ENCODE measurements around the gene TRAPPC5.
A peak's percentile ranks its signal among the peaks of the same experiment; 100 is the strongest.

The TRAPPC5 gene

DNA sequence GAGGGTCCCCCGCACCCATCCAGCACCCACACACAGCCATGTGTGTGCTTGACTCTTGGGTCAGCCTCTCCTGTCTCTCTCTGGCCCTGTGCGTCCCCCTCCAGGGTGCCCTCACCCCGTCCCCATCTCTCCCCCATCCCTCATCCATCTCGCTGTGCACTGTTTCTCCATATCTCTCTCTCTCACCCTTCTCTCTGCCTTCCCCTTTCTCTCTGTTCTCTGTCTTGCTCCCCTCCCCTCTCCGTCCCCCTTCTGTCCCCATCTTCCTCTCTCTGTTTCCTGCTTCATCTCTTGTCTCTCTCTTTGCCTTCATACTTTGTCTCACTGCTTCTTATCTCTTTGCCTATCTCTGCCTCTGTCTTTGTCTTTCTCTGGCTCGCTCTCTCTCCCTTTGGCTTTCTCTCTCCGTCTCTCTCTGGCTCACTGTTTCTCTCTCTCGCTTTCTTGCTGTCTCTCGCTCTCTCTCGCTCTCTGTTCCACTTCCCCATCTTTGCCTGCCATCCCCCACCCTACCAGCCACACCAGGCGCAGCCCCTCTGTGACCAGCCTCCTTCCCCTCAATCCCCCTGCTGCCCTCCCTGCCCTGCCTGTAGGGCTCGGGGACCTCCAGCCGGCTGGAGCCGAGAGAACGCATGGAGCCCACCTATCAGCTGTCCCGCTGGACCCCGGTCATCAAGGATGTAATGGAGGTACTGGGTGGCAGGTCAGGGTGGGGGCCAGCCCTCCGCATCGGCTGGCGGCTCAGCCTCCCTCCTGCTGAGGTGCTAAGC, 34.8 kb upstream of the TRAPPC5 start:
- DNase-seq (ENCODE audit: low spot score): no peak
- no peak for FAIRE-seq

DNA sequence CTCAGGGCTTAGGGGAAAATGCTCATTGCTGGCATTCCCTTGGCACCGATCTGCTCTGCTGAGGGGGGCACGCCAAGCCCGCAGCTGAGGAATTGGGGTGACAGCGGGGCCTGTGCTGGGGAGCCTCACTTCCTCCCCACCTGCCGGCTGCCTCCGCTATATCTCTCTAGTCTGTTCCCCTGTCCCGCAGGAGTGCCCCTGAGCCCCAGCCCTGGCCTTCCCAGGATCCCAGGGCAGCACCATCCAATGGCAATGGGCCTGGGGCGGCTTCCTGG, 34.3 kb upstream of the TRAPPC5 start:
- FAIRE-seq (no peak), DNase-seq (ENCODE audit: low spot score) (no peak)

DNA sequence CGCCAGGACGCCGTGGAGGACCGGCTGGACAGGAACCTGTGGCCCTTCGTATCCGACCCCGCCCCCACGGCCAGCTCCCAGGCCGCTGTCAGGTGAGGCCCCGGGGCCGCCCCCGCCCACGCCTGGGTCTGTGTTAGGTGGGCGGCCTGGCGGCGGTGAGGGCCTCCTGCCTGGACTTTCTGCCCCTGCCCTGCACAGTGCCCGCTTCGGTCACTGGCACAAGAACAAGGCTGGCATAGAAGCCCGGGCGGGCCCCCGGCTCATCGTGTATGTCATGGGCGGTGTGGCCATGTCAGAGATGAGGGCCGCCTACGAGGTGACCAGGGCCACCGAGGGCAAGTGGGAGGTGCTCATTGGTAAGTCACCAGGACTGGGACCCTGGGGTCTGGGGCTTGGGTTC, 33.5 kb upstream of the TRAPPC5 start:
- DNase-seq (ENCODE audit: low spot score) (no peak), FAIRE-seq (no peak)

DNA sequence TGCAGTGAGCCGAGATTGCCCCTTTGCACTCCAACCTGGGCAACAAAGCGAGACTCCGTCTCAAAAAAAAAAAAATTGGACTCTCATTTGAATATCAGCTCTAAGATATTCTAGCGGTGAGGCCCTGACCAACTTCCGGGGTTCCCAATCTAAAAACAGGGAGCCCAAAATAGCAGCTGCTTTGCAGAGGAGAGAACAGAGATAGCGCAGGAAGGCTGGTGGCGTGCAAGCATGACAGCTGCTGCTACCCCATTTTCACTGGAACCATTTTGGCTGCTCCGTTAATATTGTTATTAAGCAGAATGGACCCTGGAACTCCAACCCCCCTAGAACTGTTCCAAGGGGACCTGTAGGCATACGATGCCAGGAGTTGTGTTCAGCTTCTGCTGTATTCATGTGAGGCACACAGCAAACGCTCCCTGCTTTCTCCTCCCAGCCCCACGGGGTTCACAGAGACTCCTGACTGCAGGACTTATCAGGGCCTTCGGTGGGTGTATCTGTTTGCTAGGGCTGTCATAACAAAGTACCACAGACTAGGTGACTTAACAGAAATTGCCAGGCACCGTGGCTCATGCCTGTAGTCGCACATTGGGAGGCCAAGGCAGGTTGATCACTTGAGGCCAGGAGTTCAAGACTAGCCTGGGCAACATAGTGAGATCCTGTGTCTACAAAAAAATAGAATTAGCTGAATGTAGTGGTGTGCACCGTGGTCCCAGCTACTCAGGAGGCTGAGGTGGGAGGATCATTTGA, 32.2 kb upstream of the TRAPPC5 start:
- FAIRE-seq (no peak), DNase-seq (ENCODE audit: low spot score) (no peak)

DNA sequence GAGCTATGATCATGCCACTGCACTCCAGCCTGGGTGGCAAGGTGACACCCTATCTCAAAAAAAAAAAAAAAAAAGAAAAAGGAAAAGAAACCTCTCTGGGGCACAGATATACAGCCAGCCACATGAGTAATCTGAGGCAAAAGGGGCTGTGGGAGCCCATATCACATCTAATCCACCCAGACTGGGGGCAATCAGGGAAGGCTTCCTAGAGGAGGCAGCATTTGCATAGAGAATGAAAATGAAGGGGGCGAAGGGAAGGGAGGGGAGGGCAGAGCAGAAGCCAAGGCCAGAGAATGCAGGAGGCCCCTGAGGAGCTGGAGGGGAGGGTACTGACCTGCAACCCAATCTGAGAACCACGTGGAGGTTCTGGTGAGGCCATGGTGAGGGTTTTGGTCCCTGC, 30.5 kb upstream of the TRAPPC5 start:
- no peak for FAIRE-seq

DNA sequence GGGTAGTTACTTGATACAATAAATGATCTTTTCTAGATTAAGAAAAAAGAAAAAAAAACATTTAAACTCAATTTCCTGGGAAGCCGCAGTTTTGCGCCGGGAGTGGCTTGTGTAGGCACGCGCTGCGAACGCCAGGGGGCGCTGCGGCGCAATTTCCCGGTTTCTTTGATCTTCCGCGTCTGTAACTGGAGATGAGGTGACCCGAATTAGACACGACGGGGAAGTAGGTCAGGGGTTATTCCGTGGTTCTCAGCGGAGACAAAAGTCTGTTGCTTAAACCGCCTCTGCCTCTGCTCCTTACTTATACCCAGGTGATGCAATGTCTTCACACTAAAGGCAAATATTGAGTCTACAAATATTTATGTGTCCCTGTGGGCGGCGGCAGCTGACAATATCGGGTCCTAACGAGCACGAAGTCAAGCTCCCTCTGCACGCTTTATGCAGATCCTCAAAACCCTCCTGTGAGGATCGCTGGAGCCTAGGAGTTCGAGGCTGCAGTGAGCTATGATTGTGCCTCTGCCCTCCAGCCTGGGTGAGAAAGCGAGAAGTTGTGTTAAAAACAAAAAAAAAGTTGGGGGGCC, 28.5 kb upstream of the TRAPPC5 start:
- no peak for FAIRE-seq
- DNase-seq (ENCODE audit: low spot score): peak; percentile 81

More for the DNA sequence above, 30.5 kb upstream of the TRAPPC5 start:
- no peak for DNase-seq (ENCODE audit: low spot score)

DNA sequence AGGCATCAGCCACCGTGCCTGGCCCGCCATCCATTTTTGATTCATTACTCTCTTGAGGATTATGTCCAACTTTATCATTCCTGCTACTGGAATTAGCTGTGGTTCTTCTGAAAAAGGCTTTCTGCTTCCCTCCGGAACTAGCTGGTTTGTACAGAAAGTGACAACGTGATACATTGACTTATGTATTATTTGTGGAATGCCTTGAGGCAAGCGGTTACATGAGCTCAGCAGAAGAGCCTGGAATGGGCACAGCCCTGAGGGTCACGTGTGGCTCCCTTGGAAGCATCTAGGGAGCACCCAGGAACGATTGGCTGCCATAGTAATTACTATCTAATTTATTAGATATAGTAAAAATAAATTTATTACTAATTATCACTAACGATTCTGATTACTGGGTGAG, 26.2 kb upstream of the TRAPPC5 start:
- no peak for FAIRE-seq
- no peak for DNase-seq (ENCODE audit: low spot score)

DNA sequence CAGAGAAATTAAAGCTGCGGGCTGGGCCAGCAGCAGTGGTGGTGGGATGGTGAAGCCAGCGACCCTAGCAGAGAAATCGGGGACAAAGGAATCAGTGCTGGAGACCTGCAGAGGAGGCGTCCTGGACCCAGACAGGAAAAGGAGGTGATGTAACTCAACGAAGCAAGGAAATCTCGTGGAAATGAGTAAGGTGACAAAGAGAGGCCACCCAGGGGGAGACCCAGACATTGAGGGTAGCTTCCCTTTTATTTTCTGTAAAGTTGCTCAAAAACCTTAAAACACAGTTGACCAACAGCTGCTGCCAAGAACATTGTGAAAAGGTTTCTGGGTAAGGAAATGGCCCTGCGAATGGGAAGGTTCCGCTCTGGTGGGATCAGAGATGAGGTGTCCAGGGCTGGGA, 25.1 kb upstream of the TRAPPC5 start:
- DNase-seq (ENCODE audit: low spot score) (no peak), FAIRE-seq (no peak)

DNA sequence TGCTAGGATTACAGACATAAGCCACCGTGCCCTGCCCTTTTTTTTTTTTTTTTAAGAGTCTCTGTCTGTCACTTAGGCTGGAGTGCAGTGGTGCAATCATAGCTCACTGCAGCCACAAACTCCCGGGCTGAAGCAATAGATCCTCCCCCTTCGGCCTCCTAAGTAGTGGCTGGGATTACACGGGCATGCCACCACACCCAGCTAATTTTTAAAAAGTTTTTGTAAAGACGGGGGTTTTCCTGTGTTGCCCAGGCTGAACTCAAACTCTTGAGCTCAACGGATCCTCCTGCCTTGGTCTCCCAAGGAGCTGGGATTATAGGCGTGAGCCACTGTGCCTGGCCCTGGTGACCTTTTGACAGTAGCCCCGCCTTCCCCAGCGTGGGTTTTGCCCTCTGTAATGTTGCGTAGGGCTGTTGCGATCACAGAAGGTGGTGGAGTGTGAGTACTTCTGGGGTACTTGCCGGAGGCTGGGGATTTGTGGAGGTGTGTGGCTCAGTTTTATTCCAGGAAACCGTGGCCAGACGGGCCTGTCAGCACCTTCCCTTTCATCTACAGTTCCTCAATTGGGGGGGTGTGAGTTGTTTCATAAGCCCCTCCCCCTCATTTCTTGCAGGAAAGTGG, 23.4 kb upstream of the TRAPPC5 start:
- DNase-seq (ENCODE audit: low spot score): no peak
- FAIRE-seq: no peak

DNA sequence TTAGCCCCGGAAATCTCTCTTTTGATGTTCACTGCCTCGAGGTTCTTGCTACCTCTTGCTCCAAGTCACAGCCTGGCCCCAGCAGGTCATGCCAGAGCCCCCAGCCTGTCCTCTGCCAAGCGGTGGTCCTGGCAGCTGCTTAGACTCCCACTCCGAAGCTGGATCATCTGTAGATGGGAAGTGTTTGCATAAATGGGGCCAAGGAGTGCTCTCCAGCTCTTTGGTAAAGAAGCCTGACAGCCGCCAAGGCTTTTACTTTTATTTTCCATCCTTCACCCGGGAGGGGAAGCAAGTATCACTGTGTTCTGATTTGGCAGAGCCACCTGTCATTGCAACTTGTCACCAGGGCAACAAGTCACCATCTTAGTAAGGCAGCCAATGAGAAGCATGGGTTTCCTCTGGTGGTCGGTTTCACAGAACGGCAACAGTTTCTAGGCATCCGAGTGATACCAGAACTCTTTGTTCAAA, 22.4 kb upstream of the TRAPPC5 start:
- no peak for DNase-seq (ENCODE audit: low spot score)
- no peak for FAIRE-seq

DNA sequence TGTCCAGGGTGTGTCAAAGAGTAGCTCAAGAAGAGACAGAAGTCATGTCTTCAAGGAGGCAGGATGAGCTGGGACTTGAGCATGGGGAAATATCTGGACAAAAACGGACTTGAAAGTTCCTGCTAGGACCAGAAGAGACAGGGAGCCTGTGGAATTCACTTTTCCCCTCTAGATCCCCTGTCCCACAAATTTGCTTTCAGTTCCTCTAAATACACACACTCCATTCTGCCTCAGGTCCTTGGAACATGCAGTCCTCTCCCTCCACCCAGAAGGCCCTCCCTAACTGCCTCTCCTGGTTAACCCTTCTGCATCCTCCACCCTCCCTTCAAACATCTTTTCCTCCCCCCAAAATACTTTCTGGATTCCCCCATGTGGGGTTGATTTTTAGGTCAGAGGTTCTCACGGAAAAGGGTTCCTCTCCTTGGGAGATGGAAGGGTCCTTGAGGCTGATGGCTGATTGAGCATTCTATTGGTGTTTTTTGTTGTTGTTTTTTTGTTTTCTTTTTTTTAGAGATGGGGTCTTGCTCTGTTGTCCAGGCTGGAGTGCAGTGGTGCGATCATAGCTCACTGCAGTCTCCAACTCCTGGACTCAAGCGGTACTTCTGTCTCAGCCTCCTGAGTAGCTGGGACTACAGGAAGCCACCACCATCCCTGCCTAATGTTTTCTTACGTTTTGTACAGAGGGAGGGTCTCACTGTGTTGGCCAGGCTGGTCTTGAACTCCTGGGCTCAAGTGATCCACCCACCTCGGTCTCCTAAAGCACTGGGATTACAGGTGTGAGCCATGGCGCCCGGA, 18.7 kb upstream of the TRAPPC5 start:
- FAIRE-seq (no peak), DNase-seq (ENCODE audit: low spot score) (no peak)

DNA sequence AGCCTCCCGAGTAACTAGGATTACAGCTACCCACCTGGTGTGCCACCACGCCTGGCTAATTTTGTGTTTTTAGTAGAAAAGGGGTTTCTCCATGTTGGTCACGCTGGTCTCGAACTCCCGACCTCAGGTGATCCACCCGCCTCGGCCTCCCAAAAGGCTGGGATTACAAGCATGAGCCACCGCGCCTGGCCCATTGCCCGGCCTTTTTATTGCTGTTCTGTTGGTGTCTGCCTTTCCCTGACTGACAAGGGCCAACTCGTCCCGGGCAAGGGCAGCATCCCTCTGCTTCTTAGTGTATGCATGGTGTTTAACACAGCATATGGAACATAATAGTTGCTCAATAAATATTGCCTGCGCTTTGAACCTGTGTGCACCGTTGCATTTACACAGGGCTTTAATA, 18.0 kb upstream of the TRAPPC5 start:
- no peak for FAIRE-seq
- DNase-seq (ENCODE audit: low spot score): no peak

DNA sequence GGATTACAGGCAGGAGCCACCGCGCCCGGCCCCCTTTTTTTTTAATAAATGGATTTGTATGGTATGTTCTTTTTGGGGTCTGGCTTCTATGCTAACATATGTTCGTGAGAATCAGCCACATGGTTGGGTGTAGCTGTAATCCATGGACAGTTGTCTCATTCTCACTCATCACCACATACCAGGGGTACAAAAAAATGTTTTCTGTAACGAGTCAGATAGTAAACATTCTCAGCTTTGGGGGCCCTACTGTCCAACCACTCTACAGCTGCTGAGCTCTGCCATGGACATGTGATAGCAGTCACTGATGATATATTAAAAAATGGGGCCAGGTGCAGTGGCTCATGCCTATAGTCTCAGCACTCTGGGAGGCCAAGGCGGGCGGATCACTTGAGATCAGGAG, 16.9 kb upstream of the TRAPPC5 start:
- no peak for FAIRE-seq
- DNase-seq (ENCODE audit: low spot score): no peak

DNA sequence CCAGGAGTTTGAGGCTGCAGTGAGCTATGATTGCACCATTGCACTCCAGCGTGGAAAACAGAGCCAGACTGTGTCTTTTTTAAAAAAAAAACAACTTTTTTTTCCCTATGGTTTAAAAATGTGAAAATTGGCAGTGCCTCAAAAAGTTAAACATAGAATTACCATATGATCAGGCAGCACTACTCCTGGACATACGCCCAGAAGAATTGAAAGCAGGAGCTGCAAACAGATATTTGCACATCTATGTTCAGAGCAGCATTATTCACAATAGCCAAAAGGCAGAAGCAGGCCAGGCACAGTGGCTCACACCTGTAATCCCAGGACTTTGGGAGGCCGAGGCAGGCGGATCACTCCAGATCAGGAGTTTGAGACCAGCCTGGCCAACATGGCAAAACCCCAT, 15.6 kb upstream of the TRAPPC5 start:
- no peak for DNase-seq (ENCODE audit: low spot score)
- no peak for FAIRE-seq

DNA sequence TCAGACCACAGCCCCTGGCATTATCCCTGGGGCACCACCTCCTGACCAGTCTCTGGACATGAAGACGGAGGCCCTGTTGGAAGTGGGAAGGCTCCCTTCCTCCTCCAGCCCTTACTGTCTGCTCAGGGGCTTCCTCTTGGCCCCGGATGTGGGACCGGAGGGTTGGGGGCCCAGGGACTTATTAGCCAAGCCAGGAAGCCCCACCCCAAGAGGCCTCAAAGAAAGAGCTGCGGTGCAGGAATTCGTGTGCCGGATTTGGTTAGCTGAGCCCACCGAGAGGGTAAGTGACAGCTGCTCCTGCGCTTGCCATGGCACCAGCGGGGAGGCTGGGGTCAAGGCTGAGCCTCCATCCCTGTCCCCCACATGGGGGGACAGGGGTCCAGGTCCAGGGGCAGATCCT, 11.8 kb upstream of the TRAPPC5 start, which contains the start of gene RETN:
Gene RETN, plus strand, starts transcription at position 208 of the 400 bp plus-strand sequence. CDS start 278 bp downstream, outside the sequence.
- DNase-seq (ENCODE audit: low spot score): no peak
- no peak for FAIRE-seq

DNA sequence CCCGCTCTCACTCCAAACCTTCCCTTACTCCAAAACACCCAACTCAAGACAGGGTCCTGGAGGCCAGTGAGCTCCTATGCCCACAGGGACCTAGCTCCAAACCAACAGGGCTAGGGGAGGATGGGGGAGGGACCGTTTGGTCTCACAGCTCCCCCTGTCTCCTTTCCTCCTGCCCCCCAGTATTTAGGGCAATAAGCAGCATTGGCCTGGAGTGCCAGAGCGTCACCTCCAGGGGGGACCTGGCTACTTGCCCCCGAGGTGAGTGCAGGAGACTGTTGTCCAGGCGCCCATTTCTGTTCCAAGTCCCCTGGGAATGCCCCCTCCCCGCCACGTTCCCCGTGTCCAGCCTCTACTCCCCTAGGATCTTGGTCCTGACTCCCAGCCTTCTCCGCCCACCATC, 11.0 kb upstream of the TRAPPC5 start:
- no peak for FAIRE-seq

DNA sequence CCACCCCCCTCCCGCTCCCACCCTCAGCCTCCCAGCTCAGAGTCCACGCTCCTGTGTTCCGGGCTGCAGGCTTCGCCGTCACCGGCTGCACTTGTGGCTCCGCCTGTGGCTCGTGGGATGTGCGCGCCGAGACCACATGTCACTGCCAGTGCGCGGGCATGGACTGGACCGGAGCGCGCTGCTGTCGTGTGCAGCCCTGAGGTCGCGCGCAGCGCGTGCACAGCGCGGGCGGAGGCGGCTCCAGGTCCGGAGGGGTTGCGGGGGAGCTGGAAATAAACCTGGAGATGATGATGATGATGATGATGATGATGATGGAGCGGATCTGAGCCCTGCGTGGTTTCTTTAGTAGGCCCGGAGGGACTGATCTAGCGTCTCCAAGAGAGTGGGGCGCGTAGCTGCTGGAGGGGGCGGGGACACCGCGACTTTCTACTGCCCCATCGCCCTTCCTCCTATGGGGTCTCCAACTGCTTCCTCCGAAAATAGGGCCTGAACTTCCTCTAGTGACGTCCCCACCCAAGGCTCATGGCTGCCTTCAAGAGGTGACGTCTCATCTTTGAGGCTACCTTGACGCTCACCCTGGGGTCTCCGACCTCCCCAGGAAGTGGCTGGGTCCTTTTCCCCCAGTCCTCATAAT, 10.4 kb upstream of the TRAPPC5 start:
- DNase-seq (ENCODE audit: low spot score) (peak; percentile 71), FAIRE-seq (no peak)

More for the DNA sequence above, 11.0 kb upstream of the TRAPPC5 start:
- DNase-seq (ENCODE audit: low spot score): no peak

DNA sequence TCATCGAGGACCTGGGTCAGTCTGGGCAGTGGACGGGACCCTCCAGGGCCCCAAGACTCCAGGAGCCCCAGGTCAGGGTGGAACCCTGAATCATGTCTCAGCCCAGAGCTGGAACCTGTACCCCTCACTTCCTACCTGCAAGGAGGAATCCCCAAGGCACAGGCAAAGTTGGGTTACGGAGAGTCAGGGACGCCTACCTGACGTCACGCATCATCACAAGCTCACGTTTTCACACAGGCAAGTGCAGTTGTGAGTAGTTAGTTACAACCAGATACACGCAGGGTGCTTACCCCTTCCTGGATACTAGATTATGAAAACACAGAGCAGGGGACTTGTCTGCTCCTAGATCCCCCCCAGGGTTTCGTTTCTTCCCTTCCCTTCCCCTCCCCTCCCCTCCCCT, 9.8 kb upstream of the TRAPPC5 start:
- DNase-seq (ENCODE audit: low spot score) (no peak), FAIRE-seq (no peak)

DNA sequence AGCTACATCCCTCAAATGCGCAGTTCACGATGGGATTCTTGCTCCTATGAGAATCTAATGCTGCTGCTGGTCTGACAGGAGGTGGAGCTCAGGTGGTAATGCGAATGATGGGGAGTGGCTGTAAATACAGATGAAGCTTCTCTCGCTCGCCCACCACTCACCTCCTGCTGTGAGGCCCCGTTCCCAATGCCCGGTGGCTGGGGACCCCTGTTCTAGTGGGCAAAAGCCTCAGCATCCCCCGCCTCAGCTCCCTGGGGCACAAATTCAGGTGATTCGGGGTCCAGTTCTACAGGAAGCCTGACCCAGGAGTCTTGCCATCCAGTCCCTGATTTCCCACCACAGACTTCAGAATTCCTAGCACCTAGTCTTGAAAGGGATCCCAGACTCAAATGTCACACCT, 8.1 kb upstream of the TRAPPC5 start:
- FAIRE-seq (no peak), DNase-seq (ENCODE audit: low spot score) (no peak)

DNA sequence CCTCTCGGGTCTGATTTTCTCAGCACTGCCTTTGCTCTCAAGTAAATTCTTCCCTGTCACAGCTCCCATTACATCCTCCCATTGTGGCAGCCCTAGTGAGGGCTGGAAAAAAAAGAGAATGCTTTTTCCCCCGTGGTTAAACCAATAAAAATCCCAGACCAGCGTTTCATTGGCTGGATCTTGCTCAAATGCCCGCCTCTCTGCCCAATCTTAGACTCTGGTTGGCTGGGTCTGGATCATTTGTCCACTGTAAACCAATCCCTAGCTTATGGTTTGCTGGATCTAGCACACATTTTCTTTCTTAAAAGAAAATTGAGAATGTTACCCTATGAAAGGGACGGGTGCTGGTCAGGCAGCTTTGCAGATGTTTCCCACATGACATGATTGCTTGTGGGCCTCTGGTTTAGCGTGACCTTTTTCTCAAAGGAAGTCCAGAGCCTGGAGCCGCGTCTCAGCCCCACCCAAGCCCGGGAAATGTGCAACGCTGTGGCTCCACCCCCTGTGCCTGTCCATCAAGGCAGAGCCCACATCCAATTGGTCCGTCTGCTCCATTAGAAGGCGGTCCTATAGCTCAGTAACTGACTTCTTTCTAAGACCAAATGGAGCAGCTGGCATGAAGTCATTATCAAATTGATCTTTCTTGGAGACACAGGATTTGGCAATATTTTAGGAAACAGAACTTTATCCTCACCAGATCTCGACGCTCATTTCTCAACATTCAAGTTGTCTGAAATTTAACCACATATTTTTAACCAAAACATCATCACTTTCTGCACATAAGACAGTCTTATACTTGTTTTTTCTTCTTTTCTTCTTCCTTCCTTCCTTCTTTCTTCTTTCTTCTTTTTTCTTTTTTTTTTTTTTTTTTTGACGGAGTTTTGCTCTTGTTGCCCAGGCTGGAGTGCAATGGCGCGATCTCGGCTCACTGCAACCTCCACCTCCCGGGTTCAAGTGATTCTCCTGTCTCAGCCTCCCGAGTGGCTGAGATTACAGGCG, 6.3 kb upstream of the TRAPPC5 start:
- FAIRE-seq (no peak), DNase-seq (ENCODE audit: low spot score) (peak; percentile 22)
